HepG2 (cell line): ENCODE measurements around the gene CUL1. TPM values are rescaled to one million over a fixed set of nuclear protein-coding genes. Genes with fewer than 3 reads are reported as not detected.

Experiments used
- AGO2 ChIP-seq: fragments of 200-400 bp; formaldehyde crosslinking; optimal IDR thresholded peaks from 2 replicates; pipeline ENCODE3; 2017; ENCODE audit warnings: mild to moderate bottlenecking, low read depth, low read length, moderate library complexity
- HOMEZ ChIP-seq: IDR thresholded peaks from 2 replicates; pipeline ENCODE4 v1.6.1; 2016; ENCODE audit warnings: low read depth
- MLLT10 ChIP-seq: sonication (generic); formaldehyde crosslinking; IDR thresholded peaks from 2 replicates; pipeline ENCODE4 v1.4.0; 2020; ENCODE audit warnings: missing genetic modification reagents
- POLR2A ChIP-seq, 2 experiments: IDR thresholded peaks; 2 replicates each; pipeline ENCODE4 v1.6.1; 2011; ENCODE audit warnings: low read depth in 2 of 2, low read length in 2 of 2, mild to moderate bottlenecking in 1 of 2, moderate library complexity in 1 of 2; ENCODE audit not compliant: insufficient read depth in 1 of 2
- RCOR2 ChIP-seq: IDR thresholded peaks from 2 replicates; pipeline ENCODE4 v1.6.1; 2016; ENCODE audit warnings: missing biosample characterization, missing genetic modification reagents
- RORA ChIP-seq: sonication (generic); formaldehyde crosslinking; IDR thresholded peaks from 2 replicates; pipeline ENCODE4 v1.5.0; 2020; ENCODE audit warnings: mild to moderate bottlenecking, missing genetic modification reagents, moderate library complexity
- SNRNP70 ChIP-seq: fragments of 200-400 bp; formaldehyde crosslinking; IDR thresholded peaks from 2 replicates; pipeline ENCODE4 v1.6.1; 2017; ENCODE audit warnings: mild to moderate bottlenecking, low read depth, low read length, moderate library complexity
- USF2 ChIP-seq, 2 experiments: sonication (generic) in 1 of 2; formaldehyde crosslinking in 1 of 2; IDR thresholded peaks; 2 replicates each; pipeline versions ENCODE4 v1.5.1 to v1.6.1; 2011 to 2020; ENCODE audit warnings: borderline replicate concordance in 1 of 2, low read depth in 1 of 2, low read length in 1 of 2, mild to moderate bottlenecking in 1 of 2, missing genetic modification reagents in 1 of 2, moderate library complexity in 1 of 2
- ZBTB25 ChIP-seq: IDR thresholded peaks from 2 replicates; pipeline ENCODE4 v1.6.1; 2018; ENCODE audit warnings: missing genetic modification reagents
- ZBTB39 ChIP-seq: sonication (generic); formaldehyde crosslinking; IDR thresholded peaks from 2 replicates; pipeline ENCODE4 v1.5.0; 2020; ENCODE audit warnings: missing genetic modification reagents
- ZHX2 ChIP-seq, 2 experiments: sonication (generic) in 1 of 2; formaldehyde crosslinking in 1 of 2; IDR thresholded peaks; 2 replicates each; pipeline versions ENCODE4 v1.6.1 to v1.9.0; 2014 to 2022; ENCODE audit warnings: antibody characterized with exemption in 1 of 2, borderline replicate concordance in 1 of 2, inconsistent platforms in 1 of 2, low read depth in 1 of 2, missing genetic modification reagents in 1 of 2
- ZNF234 ChIP-seq: sonication (generic); formaldehyde crosslinking; conservative IDR thresholded peaks from 2 replicates; pipeline ENCODE4 v1.5.1; 2020; ENCODE audit warnings: mild to moderate bottlenecking, missing genetic modification reagents
- ZNF337 ChIP-seq: sonication (generic); formaldehyde crosslinking; IDR thresholded peaks from 2 replicates; pipeline ENCODE4 v1.5.1; 2020; ENCODE audit warnings: missing genetic modification reagents, low read depth, mild to moderate bottlenecking, borderline replicate concordance
- ZNF367 ChIP-seq: sonication (generic); formaldehyde crosslinking; IDR thresholded peaks from 2 replicates; pipeline ENCODE4 v1.4.0; 2020; ENCODE audit warnings: missing genetic modification reagents, borderline replicate concordance
- ZNF552 ChIP-seq: sonication (generic); formaldehyde crosslinking; IDR thresholded peaks from 2 replicates; pipeline ENCODE4 v1.9.0; 2022; ENCODE audit warnings: missing genetic modification reagents, mild to moderate bottlenecking, borderline replicate concordance
- polyA plus RNA-seq, 8 experiments: library from polyadenylated mRNA; depleted of rRNA in 3 of 8; stranded (reverse) in 7 of 8; unstranded in 1 of 8; fragments of >200 nt; fragmentation: Illumina TruSeq in 4 of 8; extraction: Trizol in 4 of 8; gene quantifications; 2 replicates each; pipeline versions ENCODE4 v1.2.1 to v1.2.3, GENCODE V29; 2011 to 2016; ENCODE audit warnings: low read depth in 4 of 8, missing spikeins in 1 of 8, mixed read lengths in 1 of 8; ENCODE audit not compliant: insufficient read depth in 1 of 8
- total RNA-seq, 5 experiments: library from RNA; depleted of rRNA; stranded (reverse); fragments of >200 nt; fragmentation: Illumina TruSeq; extraction: Trizol; gene quantifications; 2 replicates each; pipeline ENCODE4 v1.2.3, GENCODE V29; 2016; ENCODE audit warnings: low read depth in 1 of 5

The CUL1 gene
- total and polyA plus RNA-seq, 2 of the 13 experiments (the other 11 are each of a cell fraction or from before 2014, with no cell fraction given): 30.1 to 45.9 TPM

- TF ChIP-seq ZHX2 (IDR thresholded peaks at IDR 0.05; ENCODE audit: low read depth): no peak
- TF ChIP-seq ZHX2 (CRISPR knock-in tag; IDR thresholded peaks at IDR 0.05; ENCODE audit: borderline replicate concordance): no peak
- TF ChIP-seq ZNF367 (CRISPR knock-in tag): no peak
- TF ChIP-seq ZBTB39 (CRISPR knock-in tag): no peak
- TF ChIP-seq RORA: no peak
- no peak for TF ChIP-seq AGO2
- no peak for TF ChIP-seq ZNF234 (CRISPR knock-in tag)
- TF ChIP-seq RCOR2 (CRISPR knock-in tag): no peak
- no peak for TF ChIP-seq ZNF337
- no peak for TF ChIP-seq ZNF552 (CRISPR knock-in tag)
- TF ChIP-seq ZBTB25 (CRISPR knock-in tag): no peak
- no peak for TF ChIP-seq USF2 (IDR thresholded peaks at IDR 0.05; ENCODE audit: low read depth, low read length)
- TF ChIP-seq USF2 (CRISPR knock-in tag; IDR thresholded peaks at IDR 0.05; ENCODE audit: borderline replicate concordance): no peak
- no peak for TF ChIP-seq SNRNP70
- TF ChIP-seq MLLT10 (CRISPR knock-in tag): no peak
- no peak for TF ChIP-seq HOMEZ (CRISPR knock-in tag)
- TF ChIP-seq POLR2A (IDR thresholded peaks at IDR 0.05; ENCODE audit: insufficient read depth in 1 of 2, low read depth in 2 of 2, low read length in 2 of 2): no peak
Measured at GRCh38 chr7:148849393-148850098, 150.8 kb downstream of the CUL1 start (continued).
